Hepatocyte (in vitro differentiated cells): ENCODE data around the gene EXOC4. TPM values are rescaled to one million over a fixed set of nuclear protein-coding genes. Genes with fewer than 3 reads are reported as not detected.

Experiments used
- DNase-seq: peaks from one replicate; pipeline ENCODE4 v3.0.0-alpha.2; 2016; ENCODE audit warnings: low spot score
- H2AFZ ChIP-seq: fragments of 200-600 bp; sonication (generic); 2 replicates; pipeline ENCODE4 v1.6.0; 2016; ENCODE audit warnings: antibody characterized with exemption, mild to moderate bottlenecking
- H3K27ac ChIP-seq: fragments of 200-600 bp; sonication (generic); 2 replicates; pipeline ENCODE4 v1.5.1; 2016; ENCODE audit warnings: mild to moderate bottlenecking
- H3K27me3 ChIP-seq: fragments of 200-600 bp; sonication (generic); 2 replicates; pipeline ENCODE4 v1.6.1; 2016
- H3K36me3 ChIP-seq: fragments of 200-600 bp; sonication (generic); replicated peaks from 2 replicates; pipeline ENCODE4 v1.5.1; 2016; ENCODE audit warnings: low read depth; ENCODE audit not compliant: insufficient read depth
- H3K4me1 ChIP-seq: fragments of 200-600 bp; sonication (generic); 2 replicates; pipeline ENCODE4 v1.5.1; 2016; ENCODE audit warnings: mild to moderate bottlenecking, moderate library complexity; ENCODE audit not compliant: insufficient read depth
- H3K4me2 ChIP-seq: fragments of 200-600 bp; sonication (generic); 2 replicates; pipeline ENCODE4 v1.6.0; 2016
- H3K4me3 ChIP-seq: fragments of 200-600 bp; sonication (generic); 2 replicates; pipeline ENCODE4 v1.5.1; 2016; ENCODE audit warnings: mild to moderate bottlenecking
- H3K79me2 ChIP-seq: fragments of 200-600 bp; sonication (generic); 2 replicates; pipeline ENCODE4 v1.6.0; 2017; ENCODE audit warnings: mild to moderate bottlenecking
- H3K9me2 ChIP-seq: fragments of 200-600 bp; sonication (generic); replicated peaks from 2 replicates; pipeline ENCODE4 v1.6.0; 2017; ENCODE audit warnings: mild to moderate bottlenecking; ENCODE audit not compliant: insufficient read depth
- H3K9me3 ChIP-seq: fragments of 200-600 bp; sonication (generic); 2 replicates; pipeline ENCODE4 v1.5.1; 2016; ENCODE audit warnings: low read depth, mild to moderate bottlenecking
- H4K20me1 ChIP-seq: fragments of 200-600 bp; sonication (generic); 2 replicates; pipeline ENCODE4 v1.6.0; 2016; ENCODE audit warnings: mild to moderate bottlenecking; ENCODE audit not compliant: insufficient read depth, poor library complexity, severe bottlenecking
- CTCF ChIP-seq: fragments of 200-600 bp; sonication (generic); IDR thresholded peaks from 2 replicates; pipeline ENCODE4 v1.5.1; 2016; ENCODE audit warnings: antibody characterized with exemption, mild to moderate bottlenecking; ENCODE audit not compliant: poor library complexity
- EZH2 ChIP-seq: fragments of 200-600 bp; sonication (generic); IDR thresholded peaks from 2 replicates; pipeline ENCODE4 v1.6.1; 2016; ENCODE audit warnings: antibody characterized with exemption, mild to moderate bottlenecking, borderline replicate concordance
- EZH2phosphoT487 ChIP-seq: fragments of 200-600 bp; sonication (generic); IDR thresholded peaks from one replicate; pipeline ENCODE4 v1.6.1; 2018; ENCODE audit warnings: antibody characterized with exemption, mild to moderate bottlenecking, low read depth, moderate library complexity; ENCODE audit not compliant: unreplicated experiment, severe bottlenecking
- WGBS: methylation state at CpG from one replicate; pipeline ENCODE4 v1.1.6; 2016; ENCODE audit warnings: low lambda C conversion rate; ENCODE audit errors: missing lambda C conversion rate; 5-methylcytosine and 5-hydroxymethylcytosine counted together
- polyA plus RNA-seq: library from polyadenylated mRNA; unstranded; fragments of >200 nt; fragmentation: Nextera tagmentation; extraction: Ambion mirVana; gene quantifications from 2 replicates; pipeline ENCODE4 v1.2.1, GENCODE V29; 2016
- total RNA-seq: library from RNA; depleted of rRNA; stranded (reverse); fragments of >200 nt; gene quantifications from 2 replicates; pipeline ENCODE4 v1.2.3, GENCODE V29; 2014

EXOC4 gene
- total and polyA plus RNA-seq, 2 experiments from 2014 or later = 34.8 to 56.1 TPM

GRCh38 chr7:133668296-133669060, 415.6 kb downstream of the EXOC4 start:
- H2AFZ ChIP-seq = no peak overlapping the region
- no peaks in the 10 kb centered on the region for H3K9me2 ChIP-seq
- no peak overlapping the region for H3K4me2 ChIP-seq
- no peaks in the 10 kb centered on the region for H3K36me3 ChIP-seq
- H3K9me3 ChIP-seq = no peaks in the 10 kb centered on the region
- no peaks in the 10 kb centered on the region for H3K27me3 ChIP-seq
- H3K79me2 ChIP-seq = no peaks in the 10 kb centered on the region
- H3K4me3 ChIP-seq = no peak overlapping the region
- no peak overlapping the region for H3K27ac ChIP-seq
- TF ChIP-seq EZH2 (no peak), CTCF (no peak), EZH2phosphoT487 (no peak)
- no peaks in the 10 kb centered on the region for H3K4me1 ChIP-seq
- WGBS = 93% methylated on average over 4 of the region's 4 CpGs
- no peaks in the 10 kb centered on the region for H4K20me1 ChIP-seq
- no peak for DNase-seq

- no peaks in the 10 kb centered on the region for H3K36me3 ChIP-seq
- H3K79me2 ChIP-seq = no peaks in the 10 kb centered on the region
- H3K27ac ChIP-seq = no peak overlapping the region
- H3K9me2 ChIP-seq = no peaks in the 10 kb centered on the region
- H4K20me1 ChIP-seq = no peaks in the 10 kb centered on the region
- DNase-seq = no peak
- H3K9me3 ChIP-seq = no peaks in the 10 kb centered on the region
- no peaks in the 10 kb centered on the region for H3K4me1 ChIP-seq
- H3K4me2 ChIP-seq = no peak overlapping the region
- 97% methylated on average over 6 of the region's 6 CpGs for WGBS
- no peak overlapping the region for H2AFZ ChIP-seq
- H3K4me3 ChIP-seq = no peak overlapping the region
- H3K27me3 ChIP-seq = no peaks in the 10 kb centered on the region
- no peak for TF ChIP-seq EZH2phosphoT487
- TF ChIP-seq CTCF = no peak
- TF ChIP-seq EZH2 = no peak
Measured at GRCh38 chr7:133669061-133669455, 416.2 kb downstream of the EXOC4 start.

GRCh38 chr7:133670250-133670649, 417.4 kb downstream of the EXOC4 start:
- DNase-seq = no peak
- no peaks in the 10 kb centered on the region for H3K4me1 ChIP-seq
- no peak for TF ChIP-seq EZH2phosphoT487
- TF ChIP-seq EZH2 = no peak
- TF ChIP-seq CTCF = no peak
- H3K9me2 ChIP-seq = no peaks in the 10 kb centered on the region
- no peaks in the 10 kb centered on the region for H4K20me1 ChIP-seq
- no peak overlapping the region for H3K4me2 ChIP-seq
- no peak overlapping the region for H2AFZ ChIP-seq
- no peaks in the 10 kb centered on the region for H3K27me3 ChIP-seq
- 70% methylated on average over 5 of the region's 5 CpGs for WGBS
- no peaks in the 10 kb centered on the region for H3K79me2 ChIP-seq
- H3K36me3 ChIP-seq = no peaks in the 10 kb centered on the region
- H3K27ac ChIP-seq = no peak overlapping the region
- no peaks in the 10 kb centered on the region for H3K9me3 ChIP-seq
- H3K4me3 ChIP-seq = no peak overlapping the region
